HFFc6 (cell line): Measurements from ENCODE around the gene TOP1. TPM values are rescaled to one million over a fixed set of nuclear protein-coding genes. Genes with fewer than 3 reads are reported as not detected.

Experiments
- DNase-seq: peaks from one replicate; pipeline ENCODE4 v3.0.0-alpha.2; 2018
- H3K27ac Mint-ChIP-seq: 2 replicates; pipeline ENCODE4 v1.8.0; 2020; ENCODE audit warnings: mild to moderate bottlenecking, mixed read lengths
- H3K27me3 Mint-ChIP-seq: 2 replicates; pipeline ENCODE4 v1.8.0; 2021; ENCODE audit warnings: mild to moderate bottlenecking, moderate library complexity, mixed read lengths; ENCODE audit not compliant: insufficient read depth
- H3K36me3 Mint-ChIP-seq: 2 replicates; pipeline ENCODE4 v1.8.0; 2021; ENCODE audit warnings: low read depth, mixed read lengths
- H3K4me1 Mint-ChIP-seq: 2 replicates; pipeline ENCODE4 v1.8.0; 2020; ENCODE audit warnings: low read depth, mixed read lengths
- H3K4me3 Mint-ChIP-seq: 2 replicates; pipeline ENCODE4 v1.8.0; 2020; ENCODE audit warnings: mild to moderate bottlenecking, moderate library complexity, mixed read lengths
- H3K9me3 Mint-ChIP-seq: 2 replicates; pipeline ENCODE4 v1.8.0; 2020; ENCODE audit warnings: mild to moderate bottlenecking, mixed read lengths
- total RNA-seq, 6 experiments: library from RNA; stranded (reverse); fragmentation: NEBNext Ultra II Directional; extraction: Animal tissue kit (Norgen Biotek cat#: 25700); gene quantifications; 2 replicates in 1 of 6; 3 replicates in 5 of 6; pipeline ENCODE4 v1.2.3, GENCODE V29; 2021
- TF ChIP-seq, protein P1 (sequence below): fragments of 200-600 bp; sonication (generic); IDR thresholded peaks from 2 replicates; pipeline ENCODE4 v1.5.0; 2021; ENCODE audit warnings: antibody characterized with exemption, mild to moderate bottlenecking

Gene TOP1
- total RNA-seq, 6 experiments from 2014 or later, result 62.1 to 77.0 (median 73.0) TPM

DNA sequence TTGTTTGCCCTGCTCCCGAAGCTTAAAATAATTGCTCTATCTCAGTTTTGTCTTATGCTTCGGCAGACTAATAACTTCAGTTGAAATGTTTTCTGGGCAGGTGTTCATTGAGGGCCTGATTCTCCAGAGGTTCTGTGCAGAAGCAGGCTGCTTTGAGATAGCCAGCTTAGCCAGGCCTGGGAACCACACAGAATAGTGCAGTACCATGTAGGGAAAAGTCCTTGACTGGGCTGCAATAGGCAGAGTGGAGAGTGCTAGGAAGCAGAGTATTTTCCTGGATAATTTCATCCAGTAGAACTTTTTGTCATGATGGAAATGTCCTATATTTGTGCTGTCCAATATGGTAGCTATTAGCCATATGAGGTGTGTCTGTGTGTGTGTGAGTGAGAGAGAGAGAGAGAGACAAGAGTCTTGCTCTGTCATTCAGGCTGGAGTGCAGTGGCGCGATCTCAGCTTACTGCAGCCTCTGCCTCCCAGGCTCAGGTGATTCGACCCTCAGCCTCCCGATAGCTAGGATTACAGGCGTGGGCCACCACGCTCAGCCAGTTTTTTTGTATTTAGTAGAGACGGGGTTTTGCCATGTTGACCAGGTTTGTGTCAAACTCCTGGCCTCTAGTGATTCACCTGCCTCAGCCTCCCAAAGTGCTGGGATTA lies 15.9 kb downstream of the TOP1 start:
- no peak overlapping the region for H3K27ac Mint-ChIP-seq
- TF ChIP-seq, protein P1, sequence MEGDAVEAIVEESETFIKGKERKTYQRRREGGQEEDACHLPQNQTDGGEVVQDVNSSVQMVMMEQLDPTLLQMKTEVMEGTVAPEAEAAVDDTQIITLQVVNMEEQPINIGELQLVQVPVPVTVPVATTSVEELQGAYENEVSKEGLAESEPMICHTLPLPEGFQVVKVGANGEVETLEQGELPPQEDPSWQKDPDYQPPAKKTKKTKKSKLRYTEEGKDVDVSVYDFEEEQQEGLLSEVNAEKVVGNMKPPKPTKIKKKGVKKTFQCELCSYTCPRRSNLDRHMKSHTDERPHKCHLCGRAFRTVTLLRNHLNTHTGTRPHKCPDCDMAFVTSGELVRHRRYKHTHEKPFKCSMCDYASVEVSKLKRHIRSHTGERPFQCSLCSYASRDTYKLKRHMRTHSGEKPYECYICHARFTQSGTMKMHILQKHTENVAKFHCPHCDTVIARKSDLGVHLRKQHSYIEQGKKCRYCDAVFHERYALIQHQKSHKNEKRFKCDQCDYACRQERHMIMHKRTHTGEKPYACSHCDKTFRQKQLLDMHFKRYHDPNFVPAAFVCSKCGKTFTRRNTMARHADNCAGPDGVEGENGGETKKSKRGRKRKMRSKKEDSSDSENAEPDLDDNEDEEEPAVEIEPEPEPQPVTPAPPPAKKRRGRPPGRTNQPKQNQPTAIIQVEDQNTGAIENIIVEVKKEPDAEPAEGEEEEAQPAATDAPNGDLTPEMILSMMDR, result no peak
- H3K27me3 Mint-ChIP-seq, result no peaks in the 10 kb centered on the region
- H3K4me3 Mint-ChIP-seq, result no peak overlapping the region
- DNase-seq, result no peak
- H3K36me3 Mint-ChIP-seq, result peaks cover 10% of the 10 kb centered on the region
- H3K9me3 Mint-ChIP-seq, result no peaks in the 10 kb centered on the region
- peaks cover 63% of the 10 kb centered on the region for H3K4me1 Mint-ChIP-seq

DNA sequence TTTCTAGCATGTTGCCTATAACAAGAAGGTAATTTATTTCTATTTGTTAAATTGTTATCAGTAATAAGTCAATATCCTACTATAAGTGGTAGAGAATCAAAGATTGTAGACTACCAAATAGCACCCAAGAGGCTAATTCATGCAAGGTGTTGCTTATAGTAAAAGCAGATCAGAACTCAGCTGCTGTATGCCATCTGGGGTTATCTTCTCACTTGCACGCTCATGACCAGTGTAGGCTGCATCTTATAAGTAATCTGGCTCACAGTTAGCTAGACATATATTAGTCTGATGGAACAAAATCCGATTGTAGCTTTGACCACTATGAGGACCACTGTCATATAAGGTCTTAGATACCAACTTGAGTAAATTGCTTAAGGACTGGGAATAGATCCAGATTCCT lies 17.0 kb downstream of the TOP1 start:
- DNase-seq, result no peak
- H3K4me3 Mint-ChIP-seq, result no peak overlapping the region
- H3K27ac Mint-ChIP-seq, result no peak overlapping the region
- TF ChIP-seq, protein P1, result no peak
- peaks cover 6% of the 10 kb centered on the region for H3K36me3 Mint-ChIP-seq
- no peaks in the 10 kb centered on the region for H3K27me3 Mint-ChIP-seq
- H3K4me1 Mint-ChIP-seq, result peaks cover 67% of the 10 kb centered on the region
- H3K9me3 Mint-ChIP-seq, result no peaks in the 10 kb centered on the region

DNA sequence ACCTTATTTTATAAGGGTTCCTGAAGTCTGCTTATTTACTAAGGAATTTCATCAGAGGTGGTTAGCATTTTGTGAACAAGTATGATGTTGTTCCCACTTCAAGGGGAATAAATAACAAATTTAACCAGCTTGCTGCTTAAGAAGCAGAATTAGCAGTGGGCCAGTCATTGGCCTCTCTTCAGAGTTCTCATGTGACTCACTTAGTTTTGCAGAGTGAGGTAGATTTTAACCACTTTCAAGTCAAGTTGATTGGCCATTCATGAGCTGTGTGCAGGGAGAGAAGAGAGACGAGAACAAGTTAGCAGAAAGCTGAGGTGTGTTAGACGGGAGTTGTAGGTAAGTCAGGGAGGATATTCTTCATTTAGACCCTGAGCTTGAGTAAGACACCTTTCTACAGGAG lies 18.1 kb downstream of the TOP1 start:
- TF ChIP-seq, protein P1, result no peak
- Mint-ChIP-seq H3K27ac (peak overlapping the region; percentile 15), H3K9me3 (no peaks in the 10 kb centered on the region), H3K4me3 (no peak overlapping the region), H3K36me3 (peaks cover 6% of the 10 kb centered on the region), H3K4me1 (peaks cover 77% of the 10 kb centered on the region), H3K27me3 (no peaks in the 10 kb centered on the region)
- DNase-seq, result no peak

DNA sequence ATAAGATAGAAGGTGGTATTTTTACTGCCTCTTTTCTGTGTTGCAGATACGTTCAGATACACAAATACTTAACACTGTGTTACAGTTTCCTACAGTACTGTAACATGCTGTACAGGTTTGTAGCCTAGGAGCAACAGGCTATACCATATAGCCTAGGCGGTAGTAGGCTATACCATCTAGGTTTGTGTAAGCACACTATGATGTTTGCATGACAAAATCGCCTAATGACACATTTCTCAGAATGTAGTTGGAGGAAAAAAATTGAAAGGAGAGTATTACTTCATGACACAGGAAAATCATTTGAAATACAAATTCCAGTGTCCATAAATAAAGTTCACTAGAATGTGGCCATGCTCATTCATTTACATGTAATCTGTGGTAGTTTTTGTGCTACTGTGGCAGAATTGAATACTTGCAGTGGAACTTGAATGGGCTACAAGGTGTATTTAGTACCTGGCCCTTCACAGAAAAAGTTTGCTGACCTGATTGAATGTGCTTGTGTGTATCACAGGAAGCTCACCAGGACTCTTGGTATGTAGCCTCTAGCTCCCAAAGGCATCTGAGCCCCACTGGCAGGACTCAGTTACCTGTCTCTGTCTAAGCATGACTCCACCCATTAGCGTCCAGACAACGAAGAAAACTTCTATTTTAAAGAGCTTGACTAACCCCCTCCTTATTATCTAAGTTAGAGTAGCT lies 18.8 kb downstream of the TOP1 start:
- Mint-ChIP-seq H3K36me3 (peaks cover 6% of the 10 kb centered on the region), H3K9me3 (no peaks in the 10 kb centered on the region), H3K27ac (peak overlapping the region; percentile 66), H3K27me3 (no peaks in the 10 kb centered on the region), H3K4me1 (peaks cover 84% of the 10 kb centered on the region), H3K4me3 (peak overlapping the region; percentile 86)
- DNase-seq, result no peak
- TF ChIP-seq, protein P1, result no peak

DNA sequence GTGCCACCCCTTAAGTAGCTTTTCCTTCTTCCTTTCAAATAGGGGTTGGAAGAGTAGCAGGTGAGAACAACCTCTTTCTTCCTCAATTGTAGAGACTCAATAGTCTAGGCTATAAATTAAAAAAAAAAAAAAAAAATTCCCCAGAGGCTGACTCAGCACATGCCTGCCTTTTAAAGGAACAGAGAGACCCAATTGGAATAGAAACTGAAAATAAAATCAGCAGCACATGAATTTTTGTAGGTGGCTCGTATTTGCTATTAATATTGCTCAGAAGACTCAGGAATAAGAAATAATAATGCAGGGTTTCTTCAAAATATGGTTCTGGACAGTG lies 19.3 kb downstream of the TOP1 start:
- H3K4me3 Mint-ChIP-seq, result peak overlapping the region; percentile 86
- peaks cover 85% of the 10 kb centered on the region for H3K4me1 Mint-ChIP-seq
- TF ChIP-seq, protein P1, result no peak
- H3K36me3 Mint-ChIP-seq, result peaks cover 4% of the 10 kb centered on the region
- H3K9me3 Mint-ChIP-seq, result no peaks in the 10 kb centered on the region
- H3K27ac Mint-ChIP-seq, result peak overlapping the region; percentile 66
- no peak for DNase-seq
- no peaks in the 10 kb centered on the region for H3K27me3 Mint-ChIP-seq
